ENCODE measurements around the gene MAST2.

DNA sequence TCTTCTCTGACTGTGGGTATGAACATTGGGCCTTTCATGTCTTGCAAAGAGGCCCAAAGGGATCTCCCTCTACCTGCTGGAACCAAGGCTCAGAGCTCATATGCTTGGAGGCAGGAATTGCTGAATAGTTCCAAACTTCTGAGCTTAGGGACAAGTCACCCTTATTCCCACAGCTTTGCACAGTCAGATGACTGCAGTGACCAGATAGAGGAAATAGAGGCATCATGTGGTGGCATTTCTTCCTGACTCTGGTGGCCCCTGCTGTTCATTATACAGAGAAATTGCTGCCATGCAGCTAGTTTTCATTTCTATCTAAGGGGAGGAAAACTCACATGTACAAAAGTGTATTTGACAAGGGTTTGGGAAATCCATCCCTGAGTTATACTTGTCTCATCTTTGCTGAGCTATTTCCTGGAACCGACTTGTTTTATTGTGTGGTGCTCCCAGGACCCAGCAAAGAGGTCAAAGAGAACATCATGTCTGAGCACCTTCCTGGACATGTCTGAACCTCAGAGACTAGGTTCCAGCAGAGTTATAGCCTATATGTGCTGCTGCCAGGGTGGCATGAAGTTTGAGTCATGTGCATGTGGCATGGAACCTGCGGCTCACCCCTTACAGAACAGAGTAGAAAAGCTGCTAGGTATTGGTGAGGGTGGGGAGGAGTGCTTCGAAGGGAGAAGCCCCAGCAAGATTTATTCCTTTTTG lies 197.8 kb downstream of the MAST2 start:
- TF ChIP-seq CTCF (CRISPR knock-in tag; IDR thresholded peaks at IDR 0.05) (no peak), EZH2 (conservative IDR thresholded peaks at IDR 0.05; ENCODE audit: low read depth, low read length) (no peak), POLR2A (IDR thresholded peaks at IDR 0.05; ENCODE audit: insufficient read depth in 1 of 2, low read depth in 2 of 2, low read length in 2 of 2) (no peak)

Data from HepG2 (cell line).